SH-SY5Y (cell line): Measurements from ENCODE around the gene AMBP.

ENCODE experiments used
- GATA2 ChIP-seq: IDR thresholded peaks from 2 replicates; pipeline ENCODE4 v1.6.1; 2011; ENCODE audit warnings: mild to moderate bottlenecking, low read depth, low read length
- GATA3 ChIP-seq: IDR thresholded peaks from 2 replicates; pipeline ENCODE4 v1.6.1; 2011; ENCODE audit warnings: low read depth, mild to moderate bottlenecking, low read length, moderate library complexity

- no peak for TF ChIP-seq GATA2
- TF ChIP-seq GATA3, result no peak
Observed at GRCh38 chr9:114099669-114100270, 21.7 kb upstream of the AMBP start.
